DND-41 (cell line): Measurements from ENCODE around the gene HDAC7.
A peak's percentile ranks its signal among the peaks of the same experiment; 100 is the strongest.

Experiments used
- ATAC-seq: fragments of 200-7000 bp; cut with Tn5 transposase; 3 replicates; pipeline ENCODE4 v1.9.1; 2021; ENCODE audit warnings: low read depth; ENCODE audit not compliant: insufficient read depth
- DNase-seq: peaks from one replicate; pipeline ENCODE4 v3.0.0-alpha.2; 2020
- H2AFZ ChIP-seq: 2 replicates; pipeline ENCODE4 v1.6.0; 2012; ENCODE audit warnings: low read depth, low read length
- H3K27ac ChIP-seq: 2 replicates; pipeline ENCODE4 v1.5.1; 2012; ENCODE audit warnings: low read length, inconsistent platforms
- H3K27me3 ChIP-seq: fragments of 200-600 bp; sonication (generic); 2 replicates; pipeline ENCODE4 v1.6.0; 2012; ENCODE audit warnings: low read length, mild to moderate bottlenecking, inconsistent platforms; ENCODE audit not compliant: insufficient read depth, poor library complexity
- H3K36me3 ChIP-seq: 2 replicates; pipeline ENCODE4 v1.5.1; 2012; ENCODE audit warnings: low read length, inconsistent platforms; ENCODE audit not compliant: insufficient read depth
- H3K4me1 ChIP-seq: 2 replicates; pipeline ENCODE4 v1.5.1; 2012; ENCODE audit warnings: mild to moderate bottlenecking, low read length; ENCODE audit not compliant: insufficient read depth
- H3K4me2 ChIP-seq: 2 replicates; pipeline ENCODE4 v1.6.0; 2012; ENCODE audit warnings: mild to moderate bottlenecking, moderate library complexity, low read length, inconsistent platforms; ENCODE audit not compliant: insufficient read depth
- H3K4me3 ChIP-seq, 2 experiments: fragments of 200-600 bp in 1 of 2; shearing (Covaris generic) in 1 of 2; 2 replicates each; pipeline ENCODE4 v1.5.1; 2012 to 2016; ENCODE audit warnings: inconsistent platforms in 2 of 2, low read length in 2 of 2, mild to moderate bottlenecking in 2 of 2, low read depth in 1 of 2, moderate library complexity in 1 of 2
- H3K79me2 ChIP-seq: 2 replicates; pipeline ENCODE4 v1.6.0; 2012; ENCODE audit warnings: low read length, inconsistent platforms; ENCODE audit not compliant: insufficient read depth
- H3K9ac ChIP-seq: 2 replicates; pipeline ENCODE4 v1.6.0; 2012; ENCODE audit warnings: low read depth, mild to moderate bottlenecking, inconsistent platforms, low read length, moderate library complexity
- H3K9me3 ChIP-seq: 2 replicates; pipeline ENCODE4 v1.5.1; 2012; ENCODE audit warnings: low read length, moderate library complexity, mild to moderate bottlenecking, inconsistent platforms; ENCODE audit not compliant: insufficient read depth, severe bottlenecking
- H4K20me1 ChIP-seq: 2 replicates; pipeline ENCODE4 v1.6.0; 2012; ENCODE audit warnings: low read length; ENCODE audit not compliant: insufficient read depth
- CTCF ChIP-seq: IDR thresholded peaks from 2 replicates; pipeline ENCODE4 v1.5.1; 2012; ENCODE audit warnings: borderline replicate concordance, low read length, moderate library complexity, mild to moderate bottlenecking; ENCODE audit not compliant: poor library complexity, severe bottlenecking; ENCODE audit errors: extremely low read depth
- EZH2 ChIP-seq: IDR thresholded peaks from 3 replicates; pipeline ENCODE4 v1.6.1; 2012; ENCODE audit warnings: borderline replicate concordance, low read depth, mild to moderate bottlenecking, moderate library complexity, low read length, inconsistent platforms; ENCODE audit not compliant: severe bottlenecking

The HDAC7 gene

GRCh38 chr12:47834199-47834903 lies 14.6 kb upstream of the HDAC7 start:
- Histone ChIP-seq H3K9me3 (no peaks in the 10 kb centered on the region), H4K20me1 (no peaks in the 10 kb centered on the region), H3K4me3 (no peak overlapping the region), H3K4me2 (no peak overlapping the region), H3K9ac (no peak overlapping the region), H3K36me3 (no peaks in the 10 kb centered on the region), H3K27ac (no peak overlapping the region), H3K4me1 (peaks cover 27% of the 10 kb centered on the region), H2AFZ (no peak overlapping the region), H3K27me3 (peaks cover 5% of the 10 kb centered on the region), H3K79me2 (no peaks in the 10 kb centered on the region)
- ATAC-seq (peak; percentile 20; the same call in 2 of the 3 replicates), DNase-seq (peak; percentile 49)
- TF ChIP-seq EZH2, result no peak
- TF ChIP-seq CTCF, result no peak

GRCh38 chr12:47833591-47834012 lies 13.9 kb upstream of the HDAC7 start:
- no peak overlapping the region for H3K9ac ChIP-seq
- no peak for DNase-seq
- no peak for TF ChIP-seq CTCF
- no peak for TF ChIP-seq EZH2
- peak; percentile 12 for ATAC-seq
- H3K79me2 ChIP-seq, result no peaks in the 10 kb centered on the region
- no peaks in the 10 kb centered on the region for H3K9me3 ChIP-seq
- no peak overlapping the region for H3K4me2 ChIP-seq
- H3K27ac ChIP-seq, result peak overlapping the region; percentile 28; the same call in 1 of the 2 replicates
- no peaks in the 10 kb centered on the region for H3K36me3 ChIP-seq
- H3K27me3 ChIP-seq, result peaks cover 2% of the 10 kb centered on the region
- H2AFZ ChIP-seq, result no peak overlapping the region
- H4K20me1 ChIP-seq, result no peaks in the 10 kb centered on the region
- H3K4me3 ChIP-seq, result no peak overlapping the region
- H3K4me1 ChIP-seq, result peaks cover 29% of the 10 kb centered on the region

- Histone ChIP-seq H3K9ac (no peak overlapping the region), H4K20me1 (no peaks in the 10 kb centered on the region), H3K27ac (peak overlapping the region; percentile 0; the same call in 1 of the 2 replicates), H3K9me3 (no peaks in the 10 kb centered on the region), H3K4me1 (peaks cover 29% of the 10 kb centered on the region), H3K4me3 (no peak overlapping the region), H3K79me2 (no peaks in the 10 kb centered on the region), H2AFZ (no peak overlapping the region), H3K36me3 (no peaks in the 10 kb centered on the region), H3K27me3 (peaks cover 2% of the 10 kb centered on the region), H3K4me2 (no peak overlapping the region)
- peak; percentile 65 for DNase-seq
- TF ChIP-seq CTCF (no peak), EZH2 (no peak)
- peak; percentile 55 for ATAC-seq
Measured at GRCh38 chr12:47832263-47832933, 12.7 kb upstream of the HDAC7 start.
